Measurements from ENCODE around the gene PWP1.
"Not testable (repeated sequence)": the region's sequence is repeated elsewhere in the genome, so short reads cannot be mapped to it uniquely, and the experiment has no call there.

Gene PWP1

GRCh38 chr12:107668320-107669098 is 17.1 kb upstream of the PWP1 start:
- no peak for DNase-seq

DNA sequence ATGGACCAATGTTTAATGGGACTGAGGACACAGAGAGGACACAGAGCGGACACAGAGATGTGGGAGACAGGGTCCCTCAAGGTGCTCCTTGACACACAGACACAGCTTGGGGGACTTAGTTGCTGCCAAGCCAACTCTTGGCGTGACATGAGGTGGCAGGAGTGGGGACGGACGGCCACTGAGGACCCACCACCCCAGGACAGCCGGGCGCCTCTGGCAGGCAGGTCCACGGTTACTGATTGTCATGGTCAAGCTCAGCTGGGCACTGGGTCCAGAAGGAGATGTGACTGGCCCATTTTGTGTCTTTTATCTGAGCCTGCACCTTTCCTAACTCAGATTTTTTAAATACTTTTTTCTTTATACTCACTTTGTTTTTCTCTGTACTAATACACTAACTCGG is 15.7 kb upstream of the PWP1 start:
- DNase-seq, result no peak

DNA sequence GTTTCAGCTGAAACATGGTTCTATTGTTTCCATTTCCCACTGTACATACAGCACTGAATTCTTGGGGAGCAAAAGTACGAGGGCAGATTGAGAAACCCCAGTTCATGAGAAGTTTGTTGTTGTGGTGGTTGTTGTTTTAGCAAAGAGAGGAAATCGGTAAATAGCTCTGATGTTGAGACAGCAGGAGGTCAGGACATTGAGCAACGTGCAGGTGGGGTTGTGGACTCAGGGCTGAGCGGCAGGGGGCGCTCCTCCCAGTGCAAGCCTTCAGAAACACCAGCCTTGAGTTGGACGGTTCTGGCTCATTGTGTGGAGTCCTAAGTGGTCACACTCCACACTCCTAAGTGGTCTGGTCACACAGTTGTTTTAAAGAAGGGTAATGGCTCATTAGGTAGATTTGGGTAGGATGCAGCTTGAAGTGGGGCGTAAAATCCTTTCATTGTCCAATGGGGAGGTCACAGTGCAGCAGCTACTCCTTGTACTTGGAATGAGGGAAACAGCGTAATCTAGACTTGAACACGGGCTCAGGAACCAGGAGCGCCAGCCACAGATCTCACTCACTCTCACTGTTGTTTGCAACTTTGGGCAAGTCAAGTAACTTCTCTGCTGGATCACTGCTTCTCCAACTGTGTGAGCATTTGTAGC is 14.5 kb upstream of the PWP1 start:
- peak in 1 of 2 experiments; percentile 17 for DNase-seq

DNA sequence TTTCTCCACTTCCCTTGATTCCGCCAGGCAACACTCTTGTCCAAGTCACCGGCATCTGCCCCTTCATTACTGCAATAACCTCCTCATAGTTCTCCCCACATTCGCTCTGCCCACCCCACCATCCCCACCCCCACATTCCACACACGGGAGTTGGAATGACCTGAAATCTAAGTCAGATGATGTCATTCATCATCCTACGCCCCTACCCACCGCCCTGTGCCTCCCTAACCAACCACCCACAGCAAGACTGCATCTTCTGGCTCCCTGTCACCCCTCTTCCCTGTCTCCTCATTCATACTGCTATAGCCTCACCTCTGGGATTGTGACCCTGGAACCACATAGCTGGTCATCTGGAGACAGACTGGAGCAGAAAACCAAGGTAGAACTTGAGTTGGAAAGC is 7.9 kb upstream of the PWP1 start:
- no peak for DNase-seq

DNA sequence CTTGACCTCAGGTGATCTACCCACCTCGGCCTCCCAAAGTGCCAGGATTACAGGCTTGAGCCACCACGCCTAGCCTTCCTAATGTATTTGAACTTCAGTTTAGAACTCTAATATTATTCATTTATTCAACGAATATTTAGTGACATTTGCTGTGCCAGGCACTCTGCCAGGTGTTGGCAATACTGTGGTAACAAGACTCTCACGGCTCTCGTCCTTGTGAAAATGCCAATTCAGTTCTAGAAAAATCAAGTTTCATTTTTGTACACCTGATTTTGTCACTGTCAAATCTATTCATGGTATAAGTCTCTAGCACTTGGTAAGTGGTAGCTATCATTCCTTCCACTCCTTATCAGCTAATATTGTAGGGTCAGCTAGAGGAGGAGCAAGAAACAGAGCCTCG is 6.3 kb upstream of the PWP1 start:
- no peak for DNase-seq

DNA sequence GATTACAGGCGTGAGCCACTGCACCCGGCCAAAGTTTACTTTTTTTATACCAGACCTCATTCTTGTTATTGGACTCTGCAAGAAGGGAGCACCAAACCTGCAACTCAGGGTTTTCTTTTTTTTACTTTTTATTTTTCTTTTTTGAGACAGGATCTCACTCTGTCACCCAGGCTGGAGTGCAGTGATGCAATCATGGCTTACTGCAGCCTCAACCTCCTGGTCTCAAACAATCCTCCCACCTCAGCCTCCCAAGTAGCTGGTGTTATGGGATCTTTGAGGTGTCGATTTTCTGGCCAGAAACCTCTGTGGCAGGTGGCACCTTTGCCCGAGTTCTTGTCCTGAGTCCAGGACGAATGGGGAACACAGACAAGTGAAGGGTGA is 4.2 kb upstream of the PWP1 start:
- DNase-seq, result no peak

GRCh38 chr12:107681836-107682820 is 3.5 kb upstream of the PWP1 start:
- DNase-seq, result peak; percentile 42 to 65

- DNase-seq, result no peak
Observed at GRCh38 chr12:107684029-107684795, 1.4 kb upstream of the PWP1 start.

DNA sequence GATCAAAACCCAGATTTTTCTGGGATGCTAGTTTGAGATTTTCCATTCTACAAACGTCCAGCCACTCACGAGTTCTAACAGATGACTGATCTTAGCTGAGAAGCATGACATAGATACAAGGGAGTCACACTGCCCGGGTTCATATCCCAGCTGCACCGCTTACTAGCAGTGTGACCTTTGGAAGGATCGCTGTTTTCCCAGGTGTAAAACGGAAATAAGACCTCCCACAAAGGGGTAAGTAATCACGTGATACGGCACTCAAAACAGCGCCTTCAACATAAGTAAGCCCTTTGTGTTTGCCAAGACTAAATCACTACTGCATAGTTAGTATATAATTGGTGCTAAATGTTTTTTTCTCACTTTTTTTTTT is 624 bp upstream of the PWP1 start:
- peak; percentile 60 to 71 for DNase-seq

DNA sequence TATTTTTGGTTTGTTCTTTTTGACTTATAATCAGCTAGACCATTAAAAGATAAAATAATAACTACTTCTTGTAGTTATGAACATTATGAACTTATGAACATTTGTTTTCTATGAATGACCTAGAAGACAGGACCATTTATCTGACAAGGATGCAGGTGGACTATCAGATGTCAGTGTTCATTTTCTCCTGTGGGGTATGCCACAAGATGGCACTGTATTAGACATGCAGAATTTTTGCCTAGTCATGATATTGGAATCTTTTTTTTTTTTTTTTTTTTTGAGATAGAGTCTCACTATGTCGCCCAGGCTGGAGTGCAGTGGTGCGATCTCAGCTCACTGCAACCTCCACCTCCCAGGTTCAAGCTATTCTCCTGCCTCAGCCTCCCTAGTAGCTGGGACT is 10.2 kb downstream of the PWP1 start:
- DNase-seq, result not testable (repeated sequence)

GRCh38 chr12:107702106-107702505 is 16.5 kb downstream of the PWP1 start:
- no peak for DNase-seq

DNA sequence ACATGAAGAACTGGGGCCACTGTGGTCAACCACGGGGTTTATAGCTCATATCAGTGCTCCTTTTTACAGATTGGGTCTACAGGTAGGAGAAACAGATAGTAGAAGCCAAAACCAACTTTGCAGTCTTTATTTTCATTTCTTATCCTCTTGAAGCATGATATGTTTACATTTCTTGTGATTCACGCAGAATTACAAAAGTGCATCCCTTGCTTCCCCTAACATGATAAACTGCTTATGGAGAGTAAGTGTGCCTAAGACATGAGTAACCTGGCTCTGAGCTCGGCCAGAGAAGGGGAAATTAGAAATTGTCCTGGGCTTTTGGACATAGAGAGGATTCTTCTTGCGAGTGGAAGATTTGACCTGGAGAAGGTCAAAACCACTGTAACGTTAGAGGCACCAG is 18.4 kb downstream of the PWP1 start:
- DNase-seq, result no peak

GRCh38 chr12:107705522-107705921 is 19.9 kb downstream of the PWP1 start:
- DNase-seq, result not testable (repeated sequence)

- no peak for DNase-seq
Observed at GRCh38 chr12:107715780-107716179, 30.2 kb downstream of the PWP1 start.

DNA sequence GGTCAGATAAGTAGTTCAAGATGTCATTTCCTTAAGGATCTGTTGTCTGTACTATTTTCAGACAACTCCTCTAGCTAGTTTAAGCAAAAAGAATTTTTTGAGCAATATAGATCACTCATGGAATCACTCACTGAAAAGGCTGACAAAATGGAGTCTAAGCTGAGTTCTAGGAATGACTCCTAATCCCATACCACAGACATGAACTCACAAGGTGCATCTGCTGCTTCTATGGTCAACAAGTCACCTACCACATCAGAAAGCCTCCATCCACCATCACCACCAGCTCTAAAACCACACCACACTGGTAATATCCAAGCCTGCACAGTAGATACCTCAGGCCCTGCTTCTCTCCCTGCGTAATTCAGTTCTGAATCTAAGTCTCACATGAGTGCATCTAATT is 33.0 kb downstream of the PWP1 start:
- DNase-seq, result no peak

DNA sequence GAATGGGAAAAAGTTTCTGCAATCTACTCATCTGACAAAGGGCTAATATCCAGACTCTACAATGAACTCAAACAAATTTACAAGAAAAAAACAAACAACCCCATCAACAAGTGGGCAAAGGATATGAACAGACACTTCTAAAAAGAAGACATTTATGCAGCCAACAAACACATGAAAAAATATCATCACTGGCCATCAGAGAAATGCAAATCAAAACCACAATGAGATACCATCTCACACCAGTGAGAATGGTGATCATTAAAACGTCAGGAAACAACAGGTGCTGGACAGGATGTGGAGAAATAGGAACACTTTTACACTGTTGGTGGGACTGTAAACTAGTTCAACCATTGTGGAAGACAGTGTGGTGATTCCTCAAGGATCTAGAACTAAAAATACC is 41.7 kb downstream of the PWP1 start:
- not testable (repeated sequence) for DNase-seq

DNA sequence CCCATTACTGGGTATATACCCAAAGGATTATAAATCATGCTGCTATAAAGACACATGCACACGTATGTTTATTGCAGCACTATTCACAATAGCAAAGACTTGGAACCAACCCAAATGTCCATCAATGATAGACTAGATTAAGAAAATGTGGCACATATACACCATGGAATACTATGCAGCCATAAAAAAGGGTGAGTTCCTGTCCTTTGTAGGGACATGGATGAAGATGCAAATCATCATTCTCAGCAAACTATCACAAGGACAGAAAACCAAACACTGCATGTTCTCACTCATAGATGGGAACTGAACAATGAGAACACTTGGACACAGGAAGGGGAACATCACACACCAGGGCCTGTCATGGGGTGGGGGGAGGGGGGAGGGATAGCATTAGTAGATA is 42.1 kb downstream of the PWP1 start:
- not testable (repeated sequence) for DNase-seq

GRCh38 chr12:107730618-107731341 is 45.2 kb downstream of the PWP1 start:
- DNase-seq, result no peak

- no peak for DNase-seq
Observed at GRCh38 chr12:107731366-107731765, 45.8 kb downstream of the PWP1 start.

DNA sequence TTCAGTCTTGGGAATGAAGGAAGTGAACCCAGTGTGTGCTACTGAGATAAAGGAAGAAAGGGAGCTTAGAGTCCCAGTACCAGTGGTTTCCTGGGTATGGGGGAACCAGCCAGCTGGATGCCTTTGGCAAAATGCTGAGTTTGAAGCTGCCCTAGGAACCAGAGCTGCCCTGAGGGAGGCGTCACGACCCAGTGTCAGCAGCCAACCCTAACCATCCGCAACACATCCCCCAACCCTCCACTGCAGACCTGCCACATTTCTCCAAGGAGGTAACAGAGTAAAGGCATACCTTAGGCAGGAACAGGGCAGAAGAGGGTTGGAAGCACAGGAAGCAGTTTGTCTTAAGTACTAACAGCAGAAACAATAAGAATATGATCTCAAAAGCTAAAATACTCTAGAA is 46.8 kb downstream of the PWP1 start:
- DNase-seq, result no peak

GRCh38 chr12:107734139-107734538 is 48.5 kb downstream of the PWP1 start:
- no peak for DNase-seq

GRCh38 chr12:107735763-107736162 is 50.2 kb downstream of the PWP1 start:
- DNase-seq, result no peak
